ENCODE data around the gene CMTM8. TPM values are rescaled to one million over a fixed set of nuclear protein-coding genes. Genes with fewer than 3 reads are reported as not detected.

CMTM8 gene
- total RNA-seq, 1 donor from 2014 or later, result 0.24 TPM

DNA sequence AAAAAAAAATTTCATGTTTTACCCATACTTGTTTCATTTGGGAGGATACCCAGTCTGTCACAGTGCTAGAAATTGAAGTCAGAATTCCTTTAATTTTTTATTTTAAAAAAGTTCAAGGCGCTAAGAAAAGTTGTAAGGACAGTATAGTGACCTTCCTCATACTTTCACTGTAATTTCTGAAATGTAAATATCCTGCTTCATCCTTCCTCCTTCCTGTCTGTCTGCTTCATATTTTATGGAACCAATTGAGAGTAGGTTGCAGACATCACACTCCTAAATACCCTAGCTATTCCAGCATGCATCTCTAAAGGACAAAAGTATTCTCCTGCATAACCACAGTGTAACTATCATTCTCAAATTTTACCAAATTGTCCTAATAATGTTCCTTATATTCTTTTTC, 35.8 kb downstream of the CMTM8 start:
- no peak for ATAC-seq (ENCODE audit: low read depth)
- TF ChIP-seq, protein P1, sequence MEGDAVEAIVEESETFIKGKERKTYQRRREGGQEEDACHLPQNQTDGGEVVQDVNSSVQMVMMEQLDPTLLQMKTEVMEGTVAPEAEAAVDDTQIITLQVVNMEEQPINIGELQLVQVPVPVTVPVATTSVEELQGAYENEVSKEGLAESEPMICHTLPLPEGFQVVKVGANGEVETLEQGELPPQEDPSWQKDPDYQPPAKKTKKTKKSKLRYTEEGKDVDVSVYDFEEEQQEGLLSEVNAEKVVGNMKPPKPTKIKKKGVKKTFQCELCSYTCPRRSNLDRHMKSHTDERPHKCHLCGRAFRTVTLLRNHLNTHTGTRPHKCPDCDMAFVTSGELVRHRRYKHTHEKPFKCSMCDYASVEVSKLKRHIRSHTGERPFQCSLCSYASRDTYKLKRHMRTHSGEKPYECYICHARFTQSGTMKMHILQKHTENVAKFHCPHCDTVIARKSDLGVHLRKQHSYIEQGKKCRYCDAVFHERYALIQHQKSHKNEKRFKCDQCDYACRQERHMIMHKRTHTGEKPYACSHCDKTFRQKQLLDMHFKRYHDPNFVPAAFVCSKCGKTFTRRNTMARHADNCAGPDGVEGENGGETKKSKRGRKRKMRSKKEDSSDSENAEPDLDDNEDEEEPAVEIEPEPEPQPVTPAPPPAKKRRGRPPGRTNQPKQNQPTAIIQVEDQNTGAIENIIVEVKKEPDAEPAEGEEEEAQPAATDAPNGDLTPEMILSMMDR (IDR thresholded peaks at IDR 0.05), result no peak
- no peak overlapping the region for H3K27ac Mint-ChIP-seq
- DNase-seq, result no peak
- H3K27me3 Mint-ChIP-seq, result peaks cover 3% of the 10 kb centered on the region
- H3K4me3 Mint-ChIP-seq, result no peak overlapping the region
- intact Hi-C loops (cut with micrococcal nuclease), result no loop called here
- H3K4me1 Mint-ChIP-seq, result peaks cover 7% of the 10 kb centered on the region
- no peaks in the 10 kb centered on the region for H3K9me3 Mint-ChIP-seq
- CTCF ChIA-PET, result no interaction called here
- H3K36me3 Mint-ChIP-seq (ENCODE audit: low read depth), result no peaks in the 10 kb centered on the region
- POLR2A ChIA-PET, result no interaction called here

DNA sequence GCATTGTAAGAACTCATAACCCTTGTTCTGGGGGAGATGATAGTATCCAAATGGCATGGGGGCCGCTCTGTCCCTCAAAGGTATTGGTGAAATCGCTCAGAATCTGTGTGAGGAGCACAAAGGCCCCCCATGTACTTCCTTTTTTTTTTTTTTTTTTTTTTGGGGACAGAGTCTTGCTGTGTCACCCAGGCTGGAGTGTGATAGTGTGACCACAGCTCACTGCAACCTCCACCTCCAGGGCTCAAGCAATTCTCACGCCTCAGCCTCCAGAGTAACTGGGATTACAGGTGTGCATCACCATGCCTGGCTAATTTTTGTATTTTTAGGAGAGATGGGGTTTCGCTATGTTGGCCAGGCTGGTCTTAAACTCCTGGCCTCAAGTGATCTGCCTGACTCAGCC, 37.0 kb downstream of the CMTM8 start:
- DNase-seq (no peak), ATAC-seq (ENCODE audit: low read depth) (no peak)
- Mint-ChIP-seq H3K4me3 (no peak overlapping the region), H3K4me1 (peaks cover 7% of the 10 kb centered on the region), H3K36me3 (ENCODE audit: low read depth) (no peaks in the 10 kb centered on the region), H3K27me3 (peaks cover 3% of the 10 kb centered on the region), H3K9me3 (no peaks in the 10 kb centered on the region), H3K27ac (no peak overlapping the region)
- ChIA-PET POLR2A (no interaction called here), CTCF (no interaction called here)
- intact Hi-C loops (cut with micrococcal nuclease), result no loop called here
- TF ChIP-seq, protein P1 (IDR thresholded peaks at IDR 0.05), result no peak

DNA sequence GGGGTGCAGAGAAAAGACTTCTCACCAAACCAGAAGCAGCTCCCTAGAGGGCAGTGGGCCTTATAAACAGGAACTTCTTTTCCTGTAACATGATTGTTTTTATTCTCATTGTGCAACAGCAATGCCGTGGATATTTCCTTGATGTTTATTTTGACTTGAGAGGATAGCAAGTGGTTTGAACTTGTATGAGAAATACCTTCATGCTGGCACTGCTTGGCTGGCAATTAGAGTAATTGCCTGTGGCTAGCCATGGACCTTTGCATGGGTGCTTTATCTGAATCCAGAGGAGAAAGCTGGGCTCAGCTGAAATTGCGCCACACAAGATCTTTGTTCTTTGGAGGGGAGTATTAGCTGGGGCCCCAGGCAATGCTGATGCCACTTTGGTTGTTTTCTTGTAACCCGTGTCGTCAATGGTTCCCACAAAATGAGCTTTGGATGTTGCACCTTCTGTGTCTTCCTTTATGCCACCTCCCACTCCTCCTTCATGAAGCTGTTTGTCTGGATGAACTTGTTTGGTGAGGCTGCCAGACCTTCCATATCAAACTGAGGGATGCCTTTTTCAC, 37.9 kb downstream of the CMTM8 start:
- no peaks in the 10 kb centered on the region for H3K9me3 Mint-ChIP-seq
- CTCF ChIA-PET, result interaction anchor here (0.7 kb wide), 1 partner anchor 21 kb away, joined by 3 read pairs; no protein-coding TSS in a partner anchor
- peaks cover 7% of the 10 kb centered on the region for H3K4me1 Mint-ChIP-seq
- DNase-seq (no peak), ATAC-seq (ENCODE audit: low read depth) (no peak)
- H3K27ac Mint-ChIP-seq, result no peak overlapping the region
- intact Hi-C loops (cut with micrococcal nuclease), result no loop called here
- no peak overlapping the region for H3K4me3 Mint-ChIP-seq
- TF ChIP-seq, protein P1 (IDR thresholded peaks at IDR 0.05), result no peak
- no peaks in the 10 kb centered on the region for H3K36me3 Mint-ChIP-seq (ENCODE audit: low read depth)
- POLR2A ChIA-PET, result no interaction called here
- peaks cover 3% of the 10 kb centered on the region for H3K27me3 Mint-ChIP-seq

- intact Hi-C loops (cut with micrococcal nuclease), result no loop called here
- peaks cover 20% of the 10 kb centered on the region for H3K4me1 Mint-ChIP-seq
- H3K27me3 Mint-ChIP-seq, result peaks cover 6% of the 10 kb centered on the region
- CTCF ChIA-PET, result no interaction called here
- no peak for DNase-seq
- H3K9me3 Mint-ChIP-seq, result no peaks in the 10 kb centered on the region
- TF ChIP-seq, protein P1 (IDR thresholded peaks at IDR 0.05), result no peak
- H3K4me3 Mint-ChIP-seq, result no peak overlapping the region
- H3K27ac Mint-ChIP-seq, result no peak overlapping the region
- no peaks in the 10 kb centered on the region for H3K36me3 Mint-ChIP-seq (ENCODE audit: low read depth)
- ATAC-seq (ENCODE audit: low read depth), result no peak
- POLR2A ChIA-PET, result no interaction called here
These were observed 40.2 kb downstream of the CMTM8 start for GRCh38 chr3:32278714-32279113.

GRCh38 chr3:32280262-32280910, 41.9 kb downstream of the CMTM8 start:
- intact Hi-C loops (cut with micrococcal nuclease), result loop anchor here (5.0 kb wide), 1 partner anchor 43 kb away; the partner anchor contains the start of gene CMTM8
- no peak for ATAC-seq (ENCODE audit: low read depth)
- Mint-ChIP-seq H3K27ac (no peak overlapping the region), H3K36me3 (ENCODE audit: low read depth) (no peaks in the 10 kb centered on the region), H3K4me3 (no peak overlapping the region), H3K27me3 (peaks cover 6% of the 10 kb centered on the region), H3K4me1 (peaks cover 20% of the 10 kb centered on the region), H3K9me3 (no peaks in the 10 kb centered on the region)
- CTCF ChIA-PET, result no interaction called here
- POLR2A ChIA-PET, result no interaction called here
- TF ChIP-seq, protein P1 (IDR thresholded peaks at IDR 0.05), result no peak
- no peak for DNase-seq

Measured in activated B cell treated with CpG ODN at 0.5 μM for 24 hours (primary cell).